GM12891 (cell line): Measurements from ENCODE around the gene HCAR2.

Source experiments
- POLR2AphosphoS5 ChIP-seq: IDR thresholded peaks from 2 replicates; pipeline ENCODE4 v1.6.1; 2011; ENCODE audit warnings: low read depth, low read length, control low read depth
- TAF1 ChIP-seq: IDR thresholded peaks from 2 replicates; pipeline ENCODE4 v1.6.1; 2011; ENCODE audit warnings: low read depth, low read length, control low read depth

- no peak for TF ChIP-seq POLR2AphosphoS5
- no peak for TF ChIP-seq TAF1
These were observed 14.9 kb downstream of the HCAR2 start for GRCh38 chr12:122688291-122688690.
